Ovary (tissue), 3 donors: ENCODE measurements around the gene CCT6A.
"Not testable (repeated sequence)": the region's sequence is repeated elsewhere in the genome, so short reads cannot be mapped to it uniquely, and the experiment has no call there.

Source experiments
- CTCF ChIP-seq, 3 donors: fragments of 450-650 bp in 2 of 3; fragments of 200-600 bp in 1 of 3; IDR thresholded peaks; one replicate each; pipeline versions ENCODE4 v1.5.1 to v1.8.0; 2016 to 2022; ENCODE audit warnings: antibody characterized with exemption in 3 of 3, mild to moderate bottlenecking in 1 of 3
- EP300 ChIP-seq: sonication (generic); formaldehyde crosslinking; IDR thresholded peaks from one replicate; pipeline ENCODE4 v1.6.1; 2017; ENCODE audit warnings: antibody characterized with exemption
- POLR2A ChIP-seq: fragments of 450-650 bp; IDR thresholded peaks from one replicate; pipeline ENCODE4 v1.6.1; 2017; ENCODE audit warnings: antibody characterized with exemption, mild to moderate bottlenecking, moderate library complexity
- donor health status: DM: no; HTN: no; CAD: no.

DNA sequence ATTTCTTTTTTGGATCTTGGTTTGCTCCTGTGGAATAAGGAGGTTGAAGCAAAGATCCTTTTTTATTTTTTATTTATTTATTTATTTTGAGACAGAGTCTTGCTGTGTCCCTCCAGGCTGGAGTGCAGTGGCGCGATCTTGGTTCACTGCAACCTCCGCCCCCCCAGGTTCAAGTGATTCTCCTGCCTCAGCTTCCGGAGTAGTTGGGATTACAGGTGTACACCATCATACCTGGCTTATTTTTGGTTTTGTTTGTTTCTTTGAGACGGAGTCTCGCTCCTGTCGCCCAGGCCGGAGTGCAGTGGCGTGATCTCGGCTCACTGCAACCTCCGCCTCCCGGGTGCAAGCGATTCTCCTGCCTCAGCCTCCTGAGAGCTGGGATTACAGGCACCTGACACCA lies 14.8 kb downstream of the CCT6A start:
- not testable (repeated sequence) for TF ChIP-seq CTCF (IDR thresholded peaks at IDR 0.05); POLR2A; EP300
